GM03348 (cell line): ENCODE data around the gene PMPCA.

Experiments used
- DNase-seq: peaks from one replicate; pipeline ENCODE4 v3.0.0; 2012; ENCODE audit warnings: low spot score

PMPCA gene

GRCh38 chr9:136456258-136456657 is 45.8 kb downstream of the PMPCA start:
- no peak for DNase-seq

- no peak for DNase-seq
These were observed 46.9 kb downstream of the PMPCA start for GRCh38 chr9:136457326-136457725.

GRCh38 chr9:136459425-136459824 is 49.0 kb downstream of the PMPCA start:
- no peak for DNase-seq

GRCh38 chr9:136460772-136461325 is 50.4 kb downstream of the PMPCA start:
- no peak for DNase-seq

- DNase-seq: no peak
These were observed 52.2 kb downstream of the PMPCA start for GRCh38 chr9:136462664-136463063.

- DNase-seq: no peak
These were observed 53.1 kb downstream of the PMPCA start for GRCh38 chr9:136463578-136463977.

- no peak for DNase-seq
These were observed 53.8 kb downstream of the PMPCA start for GRCh38 chr9:136464241-136464640.

- DNase-seq: no peak
These were observed 55.2 kb downstream of the PMPCA start for GRCh38 chr9:136465500-136466154.

GRCh38 chr9:136466155-136466541 is 55.7 kb downstream of the PMPCA start:
- no peak for DNase-seq

- no peak for DNase-seq
These were observed 57.3 kb downstream of the PMPCA start for GRCh38 chr9:136467766-136468165.

GRCh38 chr9:136470356-136470755 is 59.9 kb downstream of the PMPCA start:
- DNase-seq: no peak

- DNase-seq: no peak
These were observed 60.5 kb downstream of the PMPCA start for GRCh38 chr9:136470792-136471469.

- no peak for DNase-seq
These were observed 61.5 kb downstream of the PMPCA start for GRCh38 chr9:136471802-136472487.

GRCh38 chr9:136472640-136473353 is 62.3 kb downstream of the PMPCA start:
- DNase-seq: no peak

- DNase-seq: no peak
These were observed 62.9 kb downstream of the PMPCA start for GRCh38 chr9:136473354-136473721.
